Uterus (tissue), 4 donors: ENCODE measurements around the gene FGF11. TPM values are rescaled to one million over a fixed set of nuclear protein-coding genes. Genes with fewer than 3 reads are reported as not detected.

Experiments
- DNase-seq, 2 donors: peaks; one replicate each; pipeline ENCODE4 v3.0.0-alpha.2; 2019 to 2020
- H3K27ac ChIP-seq, 2 donors: fragments of 200-600 bp; sonication (generic); 1 replicate in 1 of 2; 2 replicates in 1 of 2; pipeline ENCODE4 v1.5.1; 2016 to 2018
- H3K27me3 ChIP-seq, 2 donors: fragments of 200-600 bp; sonication (generic); one replicate each; pipeline ENCODE4 v1.5.1; 2018 to 2019; ENCODE audit warnings: control low read depth in 1 of 2
- H3K36me3 ChIP-seq, 2 donors: fragments of 200-600 bp; sonication (generic); one replicate each; pipeline ENCODE4 v1.5.1; 2019; ENCODE audit warnings: control low read depth in 1 of 2
- H3K4me1 ChIP-seq, 2 donors: fragments of 200-600 bp; sonication (generic); one replicate each; pipeline ENCODE4 v1.5.1; 2018 to 2019; ENCODE audit warnings: control low read depth in 1 of 2
- H3K4me3 ChIP-seq, 2 donors: fragments of 200-600 bp; sonication (generic); 1 replicate in 1 of 2; 2 replicates in 1 of 2; pipeline ENCODE4 v1.5.1; 2018 to 2019; ENCODE audit warnings: mild to moderate bottlenecking in 1 of 2
- H3K9me3 ChIP-seq, 2 donors: fragments of 200-600 bp; sonication (generic); one replicate each; pipeline ENCODE4 v1.5.1; 2019; ENCODE audit warnings: control low read depth in 1 of 2
- CTCF ChIP-seq, 4 experiments: fragments of 200-600 bp in 2 of 4; fragments of 450-650 bp in 2 of 4; sonication (generic) in 2 of 4; IDR thresholded peaks; one replicate each; pipeline ENCODE4 v1.5.1; 2016 to 2019; ENCODE audit warnings: antibody characterized with exemption in 4 of 4, mild to moderate bottlenecking in 2 of 4, moderate library complexity in 1 of 4
- POLR2A ChIP-seq, 2 donors: fragments of 450-650 bp; IDR thresholded peaks; one replicate each; pipeline ENCODE4 v1.6.1; 2016; ENCODE audit warnings: antibody characterized with exemption in 2 of 2, mild to moderate bottlenecking in 1 of 2, moderate library complexity in 1 of 2
- intact Hi-C: fragments of 100-400 bp; cut with DNase I; formaldehyde crosslinking; loops from one replicate; pipeline ENCODE4 v1.15.1; 2023; ENCODE audit warnings: low total_unique reads
- total RNA-seq, 4 donors: library from RNA; depleted of rRNA in 3 of 4; stranded (reverse); fragments of >200 nt in 3 of 4; gene quantifications; one replicate each; pipeline versions ENCODE4 v1.1.0 to v1.2.4, GENCODE V29; 2014 to 2023
- donor health status: DM: yes; HTN: yes; CAD: no.

FGF11 gene
- total RNA-seq, 4 donors from 2014 or later: 2.8 to 17.9 (median 6.2) TPM; not detected in 1

- TF ChIP-seq CTCF (IDR thresholded peaks at IDR 0.05) (no peak), POLR2A (IDR thresholded peaks at IDR 0.05) (no peak)
- intact Hi-C loops: no loop called here
- no peak for DNase-seq
- no peak overlapping the region for H3K27ac ChIP-seq
- H3K4me3 ChIP-seq: no peak overlapping the region
- no peaks in the 10 kb centered on the region for H3K4me1 ChIP-seq
- H3K36me3 ChIP-seq: no peaks in the 10 kb centered on the region
- H3K27me3 ChIP-seq: no peaks in the 10 kb centered on the region
- no peaks in the 10 kb centered on the region for H3K9me3 ChIP-seq
Observed at GRCh38 chr17:7413346-7413985, 25.8 kb upstream of the FGF11 start.

- Histone ChIP-seq H3K27me3 (no peaks in the 10 kb centered on the region), H3K4me1 (no peaks in the 10 kb centered on the region), H3K4me3 (no peak overlapping the region), H3K9me3 (no peaks in the 10 kb centered on the region), H3K27ac (no peak overlapping the region), H3K36me3 (no peaks in the 10 kb centered on the region)
- DNase-seq: no peak
- intact Hi-C loops: no loop called here
- no peak for TF ChIP-seq POLR2A (IDR thresholded peaks at IDR 0.05)
- no peak for TF ChIP-seq CTCF (IDR thresholded peaks at IDR 0.05)
Observed at GRCh38 chr17:7414837-7415236, 24.5 kb upstream of the FGF11 start.

GRCh38 chr17:7415784-7416183, 23.5 kb upstream of the FGF11 start:
- H3K4me1 ChIP-seq: no peaks in the 10 kb centered on the region
- intact Hi-C loops: no loop called here
- no peaks in the 10 kb centered on the region for H3K9me3 ChIP-seq
- DNase-seq: no peak
- H3K4me3 ChIP-seq: no peak overlapping the region
- no peaks in the 10 kb centered on the region for H3K27me3 ChIP-seq
- no peak overlapping the region for H3K27ac ChIP-seq
- no peaks in the 10 kb centered on the region for H3K36me3 ChIP-seq
- TF ChIP-seq CTCF (IDR thresholded peaks at IDR 0.05) (no peak), POLR2A (IDR thresholded peaks at IDR 0.05) (no peak)

- intact Hi-C loops: no loop called here
- DNase-seq: no peak
- Histone ChIP-seq H3K9me3 (no peaks in the 10 kb centered on the region), H3K36me3 (no peaks in the 10 kb centered on the region), H3K27ac (no peak overlapping the region), H3K4me3 (no peak overlapping the region), H3K4me1 (no peaks in the 10 kb centered on the region), H3K27me3 (no peaks in the 10 kb centered on the region)
- TF ChIP-seq POLR2A (IDR thresholded peaks at IDR 0.05) (no peak), CTCF (IDR thresholded peaks at IDR 0.05) (no peak)
Observed at GRCh38 chr17:7416323-7416722, 23.0 kb upstream of the FGF11 start.

GRCh38 chr17:7417056-7417655, 22.2 kb upstream of the FGF11 start:
- TF ChIP-seq POLR2A (IDR thresholded peaks at IDR 0.05): no peak
- no peak for TF ChIP-seq CTCF (IDR thresholded peaks at IDR 0.05)
- Histone ChIP-seq H3K4me1 (no peaks in the 10 kb centered on the region), H3K27me3 (no peaks in the 10 kb centered on the region), H3K36me3 (no peaks in the 10 kb centered on the region), H3K9me3 (no peaks in the 10 kb centered on the region), H3K27ac (no peak overlapping the region), H3K4me3 (no peak overlapping the region)
- intact Hi-C loops: no loop called here
- no peak for DNase-seq
